Omental fat pad (tissue), 4 donors: ENCODE measurements around the gene RGS6. TPM values are rescaled to one million over a fixed set of nuclear protein-coding genes. Genes with fewer than 3 reads are reported as not detected.
A peak's percentile ranks its signal among the peaks of the same experiment; 100 is the strongest.

ENCODE experiments used
- ATAC-seq: fragments of 150-250 bp; one replicate; pipeline ENCODE4 v1.9.1; 2016; ENCODE audit warnings: mild to moderate bottlenecking, moderate library complexity; ENCODE audit not compliant: low FRiP score
- DNase-seq: peaks from one replicate; pipeline ENCODE4 v3.0.0-alpha.2; 2019; ENCODE audit warnings: low spot score
- CTCF ChIP-seq, 3 donors: fragments of 450-650 bp; IDR thresholded peaks; one replicate each; pipeline ENCODE4 v1.5.1; 2016 to 2017; ENCODE audit warnings: antibody characterized with exemption in 3 of 3, mild to moderate bottlenecking in 3 of 3, moderate library complexity in 2 of 3
- total RNA-seq, 4 donors: library from RNA; depleted of rRNA; stranded (reverse); fragments of >200 nt; gene quantifications; one replicate each; pipeline ENCODE4 v1.1.0, GENCODE V29; 2016

The RGS6 gene
- total RNA-seq, 4 donors from 2014 or later: 5.2 to 27.3 (median 6.9) TPM

- no peak for TF ChIP-seq CTCF (IDR thresholded peaks at IDR 0.05)
- ATAC-seq (no peak), DNase-seq (no peak)
These were observed 582.4 kb downstream of the RGS6 start for GRCh38 chr14:72514660-72515025.

GRCh38 chr14:72515779-72516770, 583.8 kb downstream of the RGS6 start:
- DNase-seq (no peak), ATAC-seq (no peak)
- TF ChIP-seq CTCF (IDR thresholded peaks at IDR 0.05): no peak

GRCh38 chr14:72516936-72517700, 584.9 kb downstream of the RGS6 start:
- ATAC-seq (peak; percentile 11), DNase-seq (peak; percentile 62)
- peak in 2 of 3 donors; percentile 40 to 52 for TF ChIP-seq CTCF (IDR thresholded peaks at IDR 0.05)

GRCh38 chr14:72517736-72518135, 585.5 kb downstream of the RGS6 start:
- TF ChIP-seq CTCF (IDR thresholded peaks at IDR 0.05): no peak
- DNase-seq (no peak), ATAC-seq (no peak)

GRCh38 chr14:72518809-72519377, 586.7 kb downstream of the RGS6 start:
- no peak for TF ChIP-seq CTCF (IDR thresholded peaks at IDR 0.05)
- DNase-seq: no peak
- no peak for ATAC-seq

- no peak for ATAC-seq
- no peak for TF ChIP-seq CTCF (IDR thresholded peaks at IDR 0.05)
- DNase-seq: no peak
These were observed 587.3 kb downstream of the RGS6 start for GRCh38 chr14:72519543-72519942.
